Aorta (tissue), 5 donors: Measurements from ENCODE around the gene C1orf21. TPM values are rescaled to one million over a fixed set of nuclear protein-coding genes. Genes with fewer than 3 reads are reported as not detected.

Experiments
- ATAC-seq: fragments of 200-7000 bp; cut with Tn5 transposase; one replicate; pipeline ENCODE4 v1.9.1; 2022; ENCODE audit warnings: moderate library complexity; ENCODE audit not compliant: low FRiP score
- DNase-seq, 2 donors: peaks; one replicate each; pipeline ENCODE4 v3.0.0-alpha.2; 2020
- H3K27ac ChIP-seq, 2 donors: one replicate each; pipeline ENCODE4 v1.5.1; 2013; ENCODE audit warnings: low read length in 2 of 2, mild to moderate bottlenecking in 2 of 2, moderate library complexity in 2 of 2, control low read depth in 1 of 2, inconsistent platforms in 1 of 2, low read depth in 1 of 2
- H3K27me3 ChIP-seq, 2 donors: one replicate each; pipeline ENCODE4 v1.6.1; 2013; ENCODE audit warnings: control low read depth in 1 of 2, low read length in 1 of 2, mild to moderate bottlenecking in 1 of 2, moderate library complexity in 1 of 2; ENCODE audit not compliant: insufficient read depth in 2 of 2, control insufficient read depth in 1 of 2
- H3K36me3 ChIP-seq, 2 donors: one replicate each; pipeline ENCODE4 v1.6.1; 2013; ENCODE audit warnings: control low read depth in 1 of 2, low read length in 1 of 2, mild to moderate bottlenecking in 1 of 2; ENCODE audit not compliant: insufficient read depth in 2 of 2, control insufficient read depth in 1 of 2
- H3K4me1 ChIP-seq, 2 donors: one replicate each; pipeline ENCODE4 v1.6.1; 2013; ENCODE audit warnings: low read length in 2 of 2, control low read depth in 1 of 2, mild to moderate bottlenecking in 1 of 2, moderate library complexity in 1 of 2; ENCODE audit not compliant: insufficient read depth in 2 of 2, control insufficient read depth in 1 of 2
- H3K4me3 ChIP-seq, 2 donors: one replicate each; pipeline ENCODE4 v1.5.1; 2013; ENCODE audit warnings: low read length in 2 of 2, control low read depth in 1 of 2, mild to moderate bottlenecking in 1 of 2
- H3K9me3 ChIP-seq: one replicate; pipeline ENCODE4 v1.6.1; 2013; ENCODE audit warnings: mild to moderate bottlenecking, low read length; ENCODE audit not compliant: control insufficient read depth
- WGBS, 2 donors: extraction: QIAGEN DNeasy Blood & Tissue Kit; methylation state at CpG; one replicate each; pipeline ENCODE4 v1.1.7; 2013; 5-methylcytosine and 5-hydroxymethylcytosine counted together
- intact Hi-C, 2 donors: fragments of 100-400 bp; cut with DNase I; formaldehyde crosslinking; loops; one replicate each; pipeline versions ENCODE4 v1.14.2 to v1.15.0; 2022
- polyA plus RNA-seq, 2 donors: library from polyadenylated mRNA; stranded (reverse); fragments of 200-250 nt; gene quantifications; one replicate each; pipeline ENCODE4 v1.2.3, GENCODE V29; 2013
- total RNA-seq, 2 donors: library from RNA; stranded (reverse); fragmentation: NEBNext Ultra II Directional; extraction: Animal tissue kit (Norgen Biotek cat#: 25700); gene quantifications; one replicate each; pipeline ENCODE4 v1.2.1, GENCODE V29; 2021
- donor health status: healthy with polysubstance abuse.
- donor health status: Bipolar disorder and iron deficiency.
- donor health status: DM: no; HTN: no; CAD: no.
- donor health status: DM: no; HTN: no; CAD: no.
- donor health status: DM: yes; HTN: yes; CAD: no.

Gene C1orf21
- total and polyA plus RNA-seq, 4 donors: 7.6 to 65.7 (median 42.9) TPM

- Histone ChIP-seq H3K36me3 (no peaks in the 10 kb centered on the region), H3K27ac (no peak overlapping the region), H3K27me3 (no peaks in the 10 kb centered on the region), H3K9me3 (no peaks in the 10 kb centered on the region), H3K4me1 (no peaks in the 10 kb centered on the region), H3K4me3 (no peak overlapping the region)
- intact Hi-C loops: no loop called here
- ATAC-seq (peak; percentile 46), DNase-seq (no peak)
- 77% methylated on average over 7 of the region's 7 CpGs for WGBS, 2 donors
These were observed 169.1 kb downstream of the C1orf21 start for GRCh38 chr1:184555665-184556641.

- H3K4me3 ChIP-seq: no peak overlapping the region
These were observed 169.8 kb downstream of the C1orf21 start for GRCh38 chr1:184556665-184557064.

GRCh38 chr1:184557423-184558347, 170.9 kb downstream of the C1orf21 start:
- Histone ChIP-seq H3K4me3 (no peak overlapping the region), H3K27ac (no peak overlapping the region), H3K27me3 (no peaks in the 10 kb centered on the region), H3K36me3 (no peaks in the 10 kb centered on the region), H3K4me1 (peaks cover 0 to 7% of the 10 kb centered on the region in 2 donors), H3K9me3 (no peaks in the 10 kb centered on the region)
- ATAC-seq (no peak), DNase-seq (no peak)
- WGBS, 2 donors: 85 to 92% methylated on average over 3 of the region's 3 CpGs
- intact Hi-C loops: no loop called here

More at GRCh38 chr1:184556665-184557064, 169.8 kb downstream of the C1orf21 start:
- H3K9me3 ChIP-seq: no peaks in the 10 kb centered on the region
- intact Hi-C loops: no loop called here
- peaks cover 0 to 3% of the 10 kb centered on the region in 2 donors for H3K4me1 ChIP-seq
- no peak overlapping the region for H3K27ac ChIP-seq
- peak; percentile 22 for ATAC-seq
- H3K27me3 ChIP-seq: no peaks in the 10 kb centered on the region
- H3K36me3 ChIP-seq: no peaks in the 10 kb centered on the region
- no peak for DNase-seq
- WGBS, 2 donors: 67 to 76% methylated on average over 2 of the region's 2 CpGs

- H3K36me3 ChIP-seq: no peaks in the 10 kb centered on the region
- DNase-seq (no peak), ATAC-seq (no peak)
- H3K27me3 ChIP-seq: no peaks in the 10 kb centered on the region
- no peaks in the 10 kb centered on the region for H3K9me3 ChIP-seq
- H3K27ac ChIP-seq: no peak overlapping the region
- intact Hi-C loops: no loop called here
- no peak overlapping the region for H3K4me3 ChIP-seq
- H3K4me1 ChIP-seq: peaks cover 0 to 8% of the 10 kb centered on the region in 2 donors
These were observed 171.9 kb downstream of the C1orf21 start for GRCh38 chr1:184558691-184559090.

- Histone ChIP-seq H3K27me3 (no peaks in the 10 kb centered on the region), H3K36me3 (no peaks in the 10 kb centered on the region), H3K27ac (no peak overlapping the region), H3K9me3 (no peaks in the 10 kb centered on the region), H3K4me1 (peaks cover 0 to 11% of the 10 kb centered on the region in 2 donors), H3K4me3 (no peak overlapping the region)
- DNase-seq (no peak), ATAC-seq (no peak)
- intact Hi-C loops: no loop called here
- WGBS, 2 donors: 89 to 96% methylated on average over 1 of the region's 1 CpG
These were observed 172.4 kb downstream of the C1orf21 start for GRCh38 chr1:184559117-184559713.

- H3K4me1 ChIP-seq: peaks cover 0 to 11% of the 10 kb centered on the region in 2 donors
- no peak for DNase-seq
- intact Hi-C loops: loop anchor here (5.0 to 10.0 kb wide), 3 partner anchors 176 to 486 kb away; partner anchors contain the start of gene C1orf21 (in 2 of the 2)
- peak; percentile 62 for ATAC-seq
- H3K9me3 ChIP-seq: no peaks in the 10 kb centered on the region
- no peak overlapping the region for H3K27ac ChIP-seq
- no peaks in the 10 kb centered on the region for H3K27me3 ChIP-seq
- 27 to 33% methylated on average over 1 of the region's 1 CpG for WGBS, 2 donors
- H3K4me3 ChIP-seq: no peak overlapping the region
- H3K36me3 ChIP-seq: no peaks in the 10 kb centered on the region
These were observed 176.0 kb downstream of the C1orf21 start for GRCh38 chr1:184562806-184563205.

GRCh38 chr1:184563308-184563707, 176.5 kb downstream of the C1orf21 start:
- H3K4me3 ChIP-seq: no peak overlapping the region
- intact Hi-C loops: loop anchor here (5.0 to 10.0 kb wide), 3 partner anchors 176 to 486 kb away; partner anchors contain the start of gene C1orf21 (in 2 of the 2)
- ATAC-seq (peak; percentile 49), DNase-seq (no peak)
- H3K9me3 ChIP-seq: no peaks in the 10 kb centered on the region
- no peaks in the 10 kb centered on the region for H3K36me3 ChIP-seq
- WGBS, 2 donors: 0 to 4% methylated on average over 1 of the region's 1 CpG
- peaks cover 0 to 11% of the 10 kb centered on the region in 2 donors for H3K4me1 ChIP-seq
- H3K27me3 ChIP-seq: no peaks in the 10 kb centered on the region
- no peak overlapping the region for H3K27ac ChIP-seq

- Histone ChIP-seq H3K4me3 (no peak overlapping the region), H3K9me3 (no peaks in the 10 kb centered on the region), H3K36me3 (no peaks in the 10 kb centered on the region), H3K27ac (no peak overlapping the region), H3K27me3 (no peaks in the 10 kb centered on the region), H3K4me1 (peaks cover 0 to 8% of the 10 kb centered on the region in 2 donors)
- ATAC-seq (no peak), DNase-seq (no peak)
- intact Hi-C loops: loop anchor here in 1 of 2 donors (5.0 to 10.0 kb wide), 2 partner anchors 95 to 322 kb away; no protein-coding TSS in a partner anchor
- WGBS, 2 donors: 91 to 95% methylated on average over 1 of the region's 1 CpG
These were observed 180.2 kb downstream of the C1orf21 start for GRCh38 chr1:184567009-184567408.
